ENCODE data around the gene COMMD4.
"Not testable (repeated sequence)": the region's sequence is repeated elsewhere in the genome, so short reads cannot be mapped to it uniquely, and the experiment has no call there.

The COMMD4 gene

DNA sequence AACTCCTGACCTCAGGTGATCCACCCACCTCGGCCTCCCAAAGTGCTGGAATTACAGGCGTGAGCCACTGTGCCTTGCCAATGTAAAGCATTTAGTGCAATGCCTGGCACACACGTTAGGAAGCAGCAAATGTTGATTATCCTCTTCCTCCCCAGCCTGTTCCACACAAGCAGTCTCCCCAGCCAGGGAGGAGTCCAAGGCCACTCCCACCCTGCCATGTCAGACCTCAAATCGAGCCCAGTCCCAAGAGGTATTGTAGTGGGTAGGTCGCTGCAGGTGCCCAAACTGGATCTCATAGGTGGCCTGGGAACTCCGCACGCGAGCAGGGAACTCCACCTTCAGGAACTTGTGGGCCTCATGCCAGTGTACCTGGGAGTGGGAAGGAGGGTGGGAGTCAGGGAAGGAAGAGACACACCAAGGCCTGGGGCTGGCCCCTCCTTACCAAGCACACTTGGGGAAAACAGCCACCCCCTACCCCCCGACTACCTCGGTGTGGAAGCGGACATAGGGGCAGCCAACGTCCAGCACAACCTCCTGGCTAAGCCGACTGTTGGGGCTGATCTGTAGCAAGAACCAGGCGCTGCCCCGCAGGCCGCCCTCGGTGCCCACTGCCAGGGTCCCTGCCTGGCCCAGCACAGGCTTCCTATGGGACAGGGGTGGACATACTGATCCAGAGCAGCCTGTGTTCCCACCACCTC, 22.3 kb downstream of the COMMD4 start:
- no peak for DNase-seq

DNA sequence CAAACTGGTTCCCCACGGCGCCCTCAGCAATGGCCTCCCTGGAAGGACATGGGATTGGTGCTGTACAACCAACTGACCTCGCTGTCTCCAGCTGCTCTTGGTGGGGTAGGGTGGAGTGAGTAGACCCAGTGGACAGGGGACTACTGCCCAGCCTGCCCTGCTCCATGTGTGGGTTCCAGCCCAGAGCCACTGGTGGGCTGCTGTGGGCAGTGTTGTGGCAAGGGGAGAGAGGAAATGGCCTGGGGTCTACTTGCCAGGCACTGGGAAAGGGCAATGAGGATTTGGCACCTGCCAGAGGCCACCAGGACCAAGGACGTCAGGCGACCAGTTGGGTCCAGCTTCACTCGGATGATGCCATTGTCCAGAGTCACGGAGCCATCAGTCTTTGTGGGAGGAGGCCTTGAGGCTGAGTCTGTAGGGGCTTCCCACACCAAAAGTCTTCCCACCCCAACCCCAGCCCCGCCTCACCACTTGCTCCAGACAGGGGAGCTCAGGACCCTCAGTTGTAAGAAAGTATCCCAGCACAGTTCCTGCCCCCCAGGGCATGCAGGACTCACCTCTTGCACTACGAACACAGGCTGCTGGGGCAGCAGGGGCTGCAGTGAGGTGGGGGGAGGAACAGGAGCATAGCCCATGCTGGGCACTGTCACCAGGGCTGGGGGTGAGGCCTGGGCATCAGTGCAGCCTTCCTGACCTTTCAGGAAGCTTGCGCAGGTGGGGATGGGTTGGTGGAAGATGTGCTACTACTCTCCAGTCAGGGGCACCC, 23.1 kb downstream of the COMMD4 start:
- DNase-seq = no peak

DNA sequence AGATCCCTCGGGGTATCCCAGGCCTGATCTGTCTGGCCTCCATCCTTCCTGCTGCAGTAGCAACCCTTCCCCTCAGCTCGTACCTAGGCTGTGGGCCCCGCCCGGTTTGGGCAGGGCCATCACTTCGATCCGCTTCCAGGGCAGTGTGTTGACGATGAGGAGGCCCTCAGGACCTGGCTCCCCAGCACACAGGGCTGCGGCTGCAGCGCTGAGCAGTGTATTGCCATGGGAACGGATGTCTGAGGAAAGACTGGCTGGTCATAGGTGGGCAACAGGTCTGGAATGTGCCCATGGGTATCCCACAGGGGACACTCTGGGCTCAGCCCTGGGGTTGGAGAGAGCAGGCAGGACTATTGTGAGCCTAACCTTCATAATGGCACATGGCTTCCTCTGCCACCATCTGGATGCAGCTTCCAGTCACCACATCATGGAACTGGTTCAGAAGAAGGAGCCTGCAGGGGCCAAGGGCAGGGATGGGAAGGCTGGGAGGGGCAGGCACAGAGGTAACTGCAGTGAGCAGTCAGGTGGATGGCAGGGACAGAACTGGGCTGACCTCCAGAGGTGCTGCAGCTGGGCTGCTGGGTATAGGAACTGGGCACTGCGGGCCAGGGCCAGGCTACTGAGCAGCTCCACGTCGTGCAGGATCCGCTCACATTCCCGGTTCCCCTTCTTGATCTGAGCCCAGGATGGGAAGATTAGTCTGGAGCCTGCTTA, 23.8 kb downstream of the COMMD4 start:
- no peak for DNase-seq

DNA sequence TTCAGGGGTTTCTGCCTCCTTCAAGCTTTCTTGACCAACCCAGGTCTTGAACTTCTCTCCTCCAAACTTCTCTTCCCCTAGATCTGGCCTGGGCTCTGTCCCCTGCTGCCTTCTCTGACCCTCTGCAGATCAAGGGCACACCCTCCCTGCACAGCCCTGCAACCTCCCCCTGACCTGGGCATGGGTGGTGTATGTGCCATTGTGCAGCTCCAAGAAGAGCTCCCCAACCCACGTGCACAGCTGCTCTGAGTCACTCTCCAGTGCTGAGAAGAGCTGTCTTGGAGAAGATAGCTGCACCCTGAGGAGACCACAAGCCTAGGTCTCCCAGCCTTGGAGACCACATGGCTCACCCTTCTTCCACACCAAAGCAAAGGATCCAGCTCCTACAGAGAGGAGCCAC, 24.5 kb downstream of the COMMD4 start:
- DNase-seq = no peak

DNA sequence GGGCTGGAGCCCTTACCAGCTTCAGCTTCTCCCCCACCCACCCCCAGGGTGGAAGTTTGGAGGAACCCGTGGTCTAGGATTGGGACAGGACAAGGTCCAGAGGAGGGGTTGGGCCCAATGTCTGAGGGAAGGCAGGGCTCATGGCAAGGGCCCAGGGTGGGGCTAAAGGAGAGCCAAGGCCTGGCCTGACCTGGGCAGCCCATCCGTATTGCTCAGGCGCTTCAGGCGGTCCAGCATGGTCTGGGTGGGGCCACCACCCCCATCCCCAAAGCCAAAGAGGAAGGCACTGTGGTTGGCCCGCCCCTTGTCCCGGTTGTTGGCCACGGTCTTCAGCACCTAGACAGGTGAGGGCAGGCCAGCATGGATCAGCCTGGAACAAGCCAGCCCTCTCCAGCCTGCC, 25.0 kb downstream of the COMMD4 start:
- DNase-seq = no peak

DNA sequence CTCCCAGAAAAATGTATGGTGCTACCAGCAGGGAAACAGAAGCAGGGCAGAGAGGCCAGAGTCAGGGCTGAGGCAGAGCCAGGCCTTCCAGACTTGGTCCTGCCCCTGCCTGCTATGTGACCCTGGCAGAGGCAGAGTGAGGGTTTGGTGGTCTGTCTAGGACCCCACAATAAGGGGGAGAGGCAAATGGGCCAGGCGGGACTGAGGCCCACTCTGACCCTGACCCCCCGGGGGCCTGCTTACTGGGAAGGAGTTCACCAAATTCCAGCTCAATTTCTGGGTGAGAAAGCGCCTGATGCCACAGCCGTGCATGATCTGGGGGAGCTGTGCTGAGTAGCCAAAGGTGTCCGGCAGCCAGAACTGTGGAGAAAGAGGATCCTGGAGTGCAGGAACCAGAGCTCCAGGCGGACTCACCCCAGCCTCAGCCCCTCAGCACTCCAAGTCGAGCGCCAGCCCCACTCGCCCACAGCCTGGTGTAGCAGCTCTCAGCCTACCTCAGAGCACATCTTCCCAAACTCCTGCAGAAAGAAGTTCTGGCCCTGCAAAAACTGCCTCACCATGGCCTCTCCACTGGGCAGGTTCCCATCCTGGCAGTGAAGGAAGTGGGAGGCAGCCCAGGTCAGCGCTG, 25.6 kb downstream of the COMMD4 start:
- no peak for DNase-seq

DNA sequence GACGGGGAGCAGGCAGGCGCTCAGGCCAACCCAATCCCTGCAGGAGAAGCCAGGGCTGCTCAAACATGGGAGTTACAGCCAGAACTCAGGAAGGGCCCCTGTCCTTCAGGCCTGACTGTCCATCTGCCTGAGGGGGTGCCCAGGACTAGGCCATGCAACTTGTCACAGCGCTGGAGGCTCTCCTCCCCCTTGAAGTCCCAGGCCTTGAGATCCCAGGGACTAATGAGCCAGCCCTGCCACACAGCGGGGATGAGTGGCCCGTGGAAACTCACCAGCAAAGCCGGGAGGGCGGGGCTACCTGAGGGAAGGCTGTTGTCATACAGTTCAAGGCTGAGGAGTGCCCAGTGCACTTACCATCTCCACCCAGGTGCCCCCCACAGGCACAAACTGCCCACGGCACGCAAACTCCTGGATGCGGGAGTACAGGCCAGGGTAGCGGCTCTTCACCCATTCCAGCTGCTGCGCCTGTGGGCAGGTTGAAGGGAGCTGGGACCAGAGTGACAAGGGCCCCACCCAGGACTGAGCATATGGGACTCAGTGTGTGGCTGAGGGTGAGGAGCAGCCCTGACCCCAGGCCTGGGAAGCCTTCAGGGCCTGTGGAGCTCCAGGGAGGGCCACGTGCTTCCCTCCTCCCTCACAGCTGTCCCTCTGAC, 26.3 kb downstream of the COMMD4 start:
- DNase-seq = no peak

DNA sequence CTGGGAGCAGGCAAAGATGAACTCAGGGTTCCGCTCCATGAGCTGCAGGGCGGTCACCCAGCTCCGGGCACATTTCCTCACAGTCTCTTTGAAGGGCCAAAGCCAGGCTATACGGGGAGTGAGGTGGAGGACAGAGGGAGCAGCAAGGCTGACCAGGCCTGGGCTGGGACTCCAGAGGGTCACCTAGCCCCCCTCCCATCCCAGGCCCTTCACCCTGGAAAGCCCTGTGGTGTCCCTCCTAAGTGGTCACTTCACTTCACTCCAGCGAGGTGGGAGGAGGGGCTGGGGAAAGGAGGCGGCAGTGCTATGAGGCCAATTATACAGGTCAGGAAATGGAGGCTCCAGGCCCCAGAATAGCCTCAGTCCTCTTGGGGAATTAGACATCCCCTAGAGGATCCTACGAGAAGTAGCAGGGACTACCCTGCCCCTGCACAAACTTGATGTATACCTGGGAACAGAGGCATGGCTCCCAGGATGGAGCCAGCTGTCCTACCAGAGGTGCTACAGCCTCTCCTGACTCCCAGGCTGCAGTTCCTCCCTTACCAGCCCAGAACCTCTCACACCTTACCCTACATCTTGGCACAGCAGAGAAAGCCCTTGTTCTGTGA, 26.9 kb downstream of the COMMD4 start:
- DNase-seq = no peak

DNA sequence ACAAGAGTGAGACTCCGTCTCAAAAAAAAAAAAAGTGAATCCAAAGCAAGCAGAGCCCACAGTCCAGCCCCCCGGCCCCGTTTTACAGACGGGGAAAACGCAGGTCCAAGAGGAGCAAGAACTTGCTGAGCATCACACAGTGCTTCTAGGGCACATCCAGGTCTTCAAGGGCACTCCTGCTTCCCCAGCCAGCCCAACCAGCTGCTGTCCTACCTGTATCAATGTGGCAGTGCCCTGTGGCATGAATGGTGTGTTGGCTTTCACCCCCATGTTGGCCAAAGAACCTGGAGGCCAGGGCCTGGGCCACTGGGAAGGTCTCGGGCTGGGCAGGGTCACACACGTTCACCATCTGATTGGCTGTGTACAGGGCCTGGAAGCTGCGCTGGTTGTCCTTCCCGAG, 27.9 kb downstream of the COMMD4 start:
- no peak for DNase-seq

DNA sequence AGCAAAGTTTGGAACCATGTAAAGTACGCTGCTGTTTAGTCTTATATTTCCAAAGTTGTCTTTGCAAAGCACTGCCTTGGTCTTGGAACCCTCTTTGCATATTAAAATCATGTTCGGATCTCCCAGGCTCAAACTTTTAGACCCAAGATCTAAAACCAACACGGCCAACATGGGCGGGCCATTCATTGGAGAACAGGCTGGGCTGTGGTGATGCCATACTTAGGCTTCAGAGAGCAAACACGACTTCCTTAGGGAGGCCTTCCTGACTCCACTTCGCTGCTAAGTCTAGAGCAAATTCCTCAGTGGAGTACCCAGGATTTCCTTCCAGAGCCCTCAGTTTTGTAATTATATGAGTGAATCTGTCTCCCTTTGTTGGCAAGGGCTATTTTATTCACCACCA, 29.0 kb downstream of the COMMD4 start:
- no peak for DNase-seq

DNA sequence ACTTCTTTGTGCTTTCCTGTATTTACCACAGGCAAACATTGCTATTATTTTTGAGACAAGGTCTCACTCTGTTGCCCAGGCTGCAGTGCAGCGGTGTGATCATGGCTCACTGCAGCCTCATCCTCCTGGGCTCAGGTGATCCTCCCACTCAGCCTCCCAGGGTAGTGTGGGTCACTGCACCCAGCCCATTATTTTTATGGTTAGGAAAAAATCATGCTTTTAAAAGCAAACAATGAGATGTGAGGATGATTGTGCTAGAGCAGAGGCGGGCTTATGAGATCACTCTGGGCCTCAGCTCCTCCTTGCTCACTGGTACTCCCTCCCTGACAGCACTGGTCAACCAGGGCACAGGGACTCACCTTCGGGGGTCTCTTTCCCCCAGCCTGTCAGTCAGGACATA, 30.3 kb downstream of the COMMD4 start:
- no peak for DNase-seq

DNA sequence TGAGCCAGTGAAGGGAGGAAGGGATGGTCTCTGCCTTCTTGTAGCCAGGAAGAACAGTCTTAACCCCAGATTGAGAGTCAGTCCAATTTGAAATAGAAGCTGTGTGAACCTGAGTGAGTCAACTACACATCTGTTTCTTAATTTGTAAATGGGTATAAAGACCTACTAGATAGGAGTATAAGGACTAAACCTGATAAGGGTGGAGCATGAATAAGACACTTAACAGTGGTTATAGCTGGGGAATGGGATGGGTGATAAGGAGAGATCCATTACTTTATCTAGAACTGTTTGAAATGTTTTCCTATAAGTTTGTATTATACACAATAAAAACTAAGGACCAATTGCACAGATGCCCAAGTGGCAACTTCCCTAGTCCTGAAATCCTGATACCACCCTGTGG, 31.1 kb downstream of the COMMD4 start:
- DNase-seq = no peak

DNA sequence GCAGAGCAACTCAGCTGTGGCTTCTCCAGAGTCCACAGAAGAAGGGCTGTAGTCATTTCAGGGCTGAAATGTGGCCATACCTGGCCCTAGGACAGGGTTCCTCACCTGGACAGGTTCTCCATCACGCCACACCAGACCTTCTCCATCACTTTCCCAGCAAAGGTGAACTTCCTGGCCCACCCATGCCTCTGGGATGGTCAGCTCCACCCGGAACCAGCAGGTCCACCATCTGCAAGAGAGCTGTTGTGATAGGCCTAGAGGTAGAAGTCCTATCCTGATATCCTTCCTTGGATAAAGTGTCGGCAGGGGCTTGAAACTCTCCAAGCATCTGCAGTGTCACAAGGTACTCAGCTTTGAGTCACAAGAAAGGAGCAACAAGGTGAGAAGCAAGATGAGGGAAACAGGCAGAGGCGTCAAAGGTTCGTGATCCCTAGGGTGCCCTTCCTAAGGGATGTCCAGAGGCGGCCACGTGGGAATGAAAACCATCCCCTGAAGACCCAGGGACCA, 31.6 kb downstream of the COMMD4 start:
- no peak for DNase-seq

DNA sequence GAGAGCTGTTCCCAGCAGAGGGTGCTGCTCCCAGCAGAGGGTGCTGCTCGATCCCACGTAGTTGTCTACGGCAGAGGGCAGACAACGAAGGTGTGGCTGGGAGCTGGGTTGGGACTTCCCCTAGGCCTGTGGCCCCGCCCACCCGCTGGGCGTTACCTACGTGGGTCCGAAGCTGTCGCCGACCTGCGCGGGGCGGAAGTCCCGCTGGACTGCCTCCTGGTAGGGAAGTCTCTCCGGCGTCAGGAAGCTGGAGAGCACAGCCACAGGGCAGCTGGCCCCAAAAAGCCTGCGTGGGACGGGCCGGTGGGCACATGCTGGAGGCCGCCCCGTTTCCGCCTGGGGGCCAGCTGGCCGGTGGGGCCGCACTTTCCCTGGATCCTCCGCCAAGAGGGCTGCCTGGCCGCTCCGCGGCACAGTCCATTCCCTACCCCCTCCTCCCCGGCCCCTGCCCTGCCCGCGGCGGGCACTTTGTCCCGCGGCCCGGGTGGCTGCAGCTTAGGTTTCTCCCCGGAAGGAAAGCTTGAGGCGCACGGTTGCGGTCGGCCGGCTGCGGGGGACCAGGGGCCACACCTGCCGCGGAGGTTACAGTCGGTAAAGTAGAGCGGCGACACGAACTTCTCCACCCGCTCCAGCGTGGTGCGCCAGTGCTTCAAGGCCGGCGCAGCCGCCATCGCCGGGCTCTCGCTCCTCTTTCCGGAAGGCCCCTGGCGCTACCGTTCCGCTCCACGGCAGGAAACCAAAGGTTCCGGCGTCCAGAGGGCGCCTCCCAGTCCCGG, 32.2 kb downstream of the COMMD4 start, which contains the start of gene MAN2C1:
Gene MAN2C1, minus strand, starts transcription at position 695 of the 776 bp plus-strand sequence. Its CDS starts 24 bp downstream, at position 671.
- peak; percentile 93 for DNase-seq

DNA sequence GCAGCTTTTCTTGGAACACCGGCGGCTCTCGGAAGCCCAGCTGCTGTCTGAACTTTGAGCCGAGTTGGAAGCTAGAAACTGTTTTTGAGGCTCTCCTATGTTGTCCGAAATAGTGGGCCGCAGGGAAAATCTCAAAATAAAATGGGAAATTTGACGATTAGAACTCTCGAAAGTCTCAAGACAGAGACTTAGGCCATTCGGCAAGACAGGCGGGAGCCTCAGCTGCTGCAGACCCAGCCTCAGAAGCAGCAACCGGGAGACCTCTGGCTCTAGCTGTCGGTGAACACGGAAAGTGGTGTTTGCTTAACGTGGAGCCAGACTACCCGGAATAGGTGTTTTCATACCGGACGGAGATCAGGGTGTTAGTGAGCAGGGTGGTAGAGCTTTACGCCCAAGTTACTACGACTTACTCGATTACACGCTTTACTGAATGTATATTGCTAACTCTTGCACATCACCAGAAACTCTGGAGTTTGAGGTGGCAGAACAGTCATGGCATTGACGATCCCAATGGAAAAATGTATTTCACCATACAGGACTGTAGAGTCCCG, 32.9 kb downstream of the COMMD4 start:
- DNase-seq = no peak

DNA sequence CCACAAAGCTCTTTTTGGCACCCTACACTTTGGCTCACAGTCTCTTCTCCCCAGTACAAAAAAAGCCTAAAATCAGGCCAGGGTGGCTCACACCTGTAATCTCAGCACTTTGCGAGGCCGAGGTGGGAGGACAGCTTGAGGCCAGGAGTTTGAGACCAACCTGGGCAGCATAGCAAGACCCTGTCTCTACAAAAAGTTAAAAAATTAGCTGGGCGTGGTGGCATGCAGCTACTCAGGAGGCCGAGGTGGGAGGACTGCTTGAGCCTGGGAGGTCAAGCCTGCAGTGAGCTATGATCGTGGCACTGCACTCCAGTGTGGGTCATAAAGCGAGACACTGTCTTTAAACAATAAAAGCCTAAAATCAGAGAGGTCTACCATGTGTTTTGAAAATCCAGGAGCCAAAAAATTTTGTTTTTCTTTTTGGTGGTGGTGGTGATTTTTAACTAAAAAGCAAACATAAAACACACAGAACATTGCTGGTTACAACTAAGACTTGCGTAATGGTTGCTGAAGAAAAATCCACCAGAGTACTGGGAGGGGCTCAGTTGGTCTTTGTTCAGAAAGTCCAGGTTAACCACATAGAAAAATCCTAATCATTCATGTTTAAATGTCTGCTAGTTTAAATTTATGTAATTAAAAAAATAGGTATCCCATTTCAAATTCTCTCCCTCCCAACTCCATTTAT, 34.2 kb downstream of the COMMD4 start:
- no peak for DNase-seq

DNA sequence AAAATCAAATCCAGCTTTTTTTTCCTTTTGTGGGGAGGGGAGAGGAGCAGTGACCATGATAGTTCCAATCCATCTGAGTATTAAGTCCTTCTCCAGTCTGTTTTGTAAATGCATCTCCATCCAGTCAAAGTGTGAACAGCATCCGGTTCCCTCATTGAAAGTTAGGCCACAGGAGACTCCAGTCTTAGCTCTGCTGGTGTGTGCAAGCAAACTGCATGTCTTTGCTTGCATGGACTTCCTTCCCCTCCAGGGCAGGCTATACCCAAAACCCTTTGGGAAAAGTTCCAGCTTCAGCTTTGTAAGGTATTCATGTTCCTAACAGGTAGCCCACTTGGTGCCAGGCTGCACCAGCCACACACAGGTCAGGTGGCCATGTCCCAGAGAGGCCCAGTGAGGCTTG, 35.6 kb downstream of the COMMD4 start:
- DNase-seq = no peak

DNA sequence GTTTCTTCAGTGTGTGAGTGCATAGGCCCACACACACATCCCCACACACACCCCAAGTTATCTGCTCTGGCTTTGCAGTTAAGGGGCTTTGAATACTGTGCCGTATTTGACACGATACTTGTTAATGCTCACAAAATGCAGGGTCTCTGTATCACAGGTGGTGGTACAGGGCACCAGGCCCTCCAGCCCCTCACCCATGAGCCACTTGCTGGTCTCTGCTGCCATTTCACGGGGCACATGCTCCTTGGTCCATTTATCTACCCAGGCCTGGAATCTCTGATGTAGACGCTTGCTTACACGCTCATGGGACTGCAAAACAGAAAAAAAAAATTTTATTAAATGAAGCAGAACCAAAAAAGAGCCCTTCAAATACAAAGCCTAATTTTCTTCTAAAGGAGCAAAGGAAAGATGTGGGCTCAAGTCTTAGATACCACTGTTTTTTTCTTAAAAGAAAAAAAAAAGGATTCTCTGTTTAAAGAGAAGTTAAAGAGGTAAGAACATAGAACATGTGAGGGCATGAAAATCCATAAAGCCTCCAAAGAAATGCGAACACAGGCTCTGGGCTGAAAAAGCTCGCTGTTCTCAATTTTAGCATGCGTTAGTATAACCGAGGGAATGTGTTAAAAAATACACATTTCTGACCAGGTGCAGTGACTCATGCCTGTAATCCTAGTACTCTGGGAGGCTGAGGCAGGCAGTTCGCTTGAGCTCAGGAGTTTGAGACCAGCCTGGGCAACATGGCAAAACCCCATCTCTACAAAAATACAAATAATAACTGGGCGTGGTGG, 36.2 kb downstream of the COMMD4 start:
- DNase-seq = no peak

DNA sequence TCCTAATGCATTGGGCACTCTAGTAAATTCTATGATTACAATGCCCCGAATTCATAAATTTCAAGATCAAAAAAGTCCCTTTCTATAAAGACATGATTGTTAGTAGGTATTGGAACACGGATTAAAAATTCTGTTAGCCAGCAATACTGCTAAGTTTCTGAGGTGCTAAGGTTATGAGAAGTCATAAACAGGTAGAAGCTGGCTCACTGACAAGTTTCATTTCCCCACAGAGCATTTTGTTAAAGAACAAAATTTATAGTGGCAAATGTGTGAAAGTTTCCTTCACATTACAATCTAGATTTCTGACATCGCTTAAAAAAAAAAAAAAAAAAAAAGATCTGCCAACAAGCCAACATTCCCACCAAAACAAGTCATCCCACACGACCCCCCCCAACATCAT, 44.9 kb downstream of the COMMD4 start:
- DNase-seq = no peak

DNA sequence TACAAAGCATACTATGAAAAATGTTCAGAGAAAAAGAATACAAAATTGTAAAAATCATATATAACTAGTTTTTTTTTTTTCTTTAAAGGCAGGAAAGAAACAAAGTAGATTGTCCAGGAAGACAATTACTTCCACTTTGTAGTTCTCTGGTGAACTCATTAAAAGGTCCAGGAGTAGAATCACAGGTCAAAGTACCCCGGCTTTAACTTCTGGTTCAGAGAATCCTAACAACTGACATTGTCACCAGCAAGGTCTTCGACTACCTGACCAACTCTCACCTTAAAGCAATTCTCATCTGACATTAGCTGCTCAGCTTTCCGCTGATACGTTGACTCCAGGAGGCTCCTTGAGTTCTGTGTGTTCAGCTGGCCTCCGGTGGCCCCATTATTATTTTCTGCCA, 48.1 kb downstream of the COMMD4 start:
- not testable (repeated sequence) for DNase-seq

Measured in activated naive CD4-positive, alpha-beta T cell treated with anti-CD3 and anti-CD28 coated beads, Interleukin-2, amount 50 U/mL, for 16 hours (primary cell).